Chondrocyte (in vitro differentiated cells): ENCODE data around the gene DBNDD1. TPM values are rescaled to one million over a fixed set of nuclear protein-coding genes. Genes with fewer than 3 reads are reported as not detected.

ENCODE experiments used
- DNase-seq: peaks from one replicate; pipeline ENCODE4 v3.0.0; 2021; ENCODE audit warnings: mixed read lengths, low spot score
- H3K27ac Mint-ChIP-seq: one replicate; pipeline ENCODE4 v1.8.0; 2021; ENCODE audit warnings: mild to moderate bottlenecking, moderate library complexity, mixed read lengths; ENCODE audit not compliant: unreplicated experiment
- H3K27me3 Mint-ChIP-seq: 2 replicates; pipeline ENCODE4 v1.8.0; 2021; ENCODE audit warnings: low read depth, mixed read lengths
- H3K36me3 Mint-ChIP-seq: 2 replicates; pipeline ENCODE4 v1.8.0; 2021; ENCODE audit warnings: low read depth, mixed read lengths
- H3K4me1 Mint-ChIP-seq: 2 replicates; pipeline ENCODE4 v1.8.0; 2021; ENCODE audit warnings: low read depth, mild to moderate bottlenecking, mixed read lengths
- H3K4me3 Mint-ChIP-seq: one replicate; pipeline ENCODE4 v1.8.0; 2021; ENCODE audit warnings: mild to moderate bottlenecking, moderate library complexity, mixed read lengths; ENCODE audit not compliant: unreplicated experiment
- H3K9me3 Mint-ChIP-seq: 2 replicates; pipeline ENCODE4 v1.8.0; 2021; ENCODE audit warnings: low read depth, mixed read lengths
- CTCF ChIP-seq: fragments of 200-600 bp; sonication (generic); IDR thresholded peaks from 2 replicates; pipeline ENCODE4 v1.5.0; 2021; ENCODE audit warnings: antibody characterized with exemption, mild to moderate bottlenecking, moderate library complexity
- total RNA-seq: library from RNA; stranded (reverse); gene quantifications from 3 replicates; pipeline ENCODE4 v1.2.1, GENCODE V29; 2021

The DBNDD1 gene
- total RNA-seq, 1 donor from 2014 or later, result 3.7 TPM

DNA sequence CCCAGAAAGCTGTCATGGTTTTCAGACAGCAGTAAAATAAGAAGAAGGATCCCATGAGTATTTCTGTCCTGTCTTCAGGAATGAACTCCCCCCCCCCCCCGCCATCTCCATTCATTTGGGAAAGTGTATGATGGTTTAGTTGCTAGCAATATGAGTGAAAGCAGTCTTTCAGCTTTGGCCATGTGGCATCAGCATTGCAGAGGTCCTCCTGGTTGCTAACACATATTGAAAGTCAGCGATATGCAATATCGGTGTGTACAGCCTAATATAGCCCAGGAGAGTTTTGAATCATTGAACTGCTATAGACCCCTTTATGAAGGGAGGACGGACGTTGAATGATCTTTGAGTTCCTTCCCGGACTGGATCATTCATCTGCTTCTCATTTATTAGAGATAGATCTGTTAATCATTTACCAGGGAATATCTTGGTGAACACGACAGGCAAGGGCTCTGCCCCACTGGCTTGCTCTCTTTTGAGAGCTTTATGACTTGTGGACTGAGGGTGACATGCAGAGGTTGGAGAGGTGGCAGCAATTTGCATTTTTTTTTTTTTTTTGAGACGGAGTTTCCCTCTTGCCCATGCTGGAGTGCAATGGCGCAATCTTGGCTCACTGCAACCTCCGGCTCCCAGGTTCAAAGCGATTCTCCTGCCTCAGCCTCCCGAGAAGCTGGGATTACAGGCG, 45.5 kb downstream of the DBNDD1 start:
- peaks cover 28% of the 10 kb centered on the region for H3K4me1 Mint-ChIP-seq
- no peak overlapping the region for H3K27ac Mint-ChIP-seq
- no peaks in the 10 kb centered on the region for H3K9me3 Mint-ChIP-seq
- TF ChIP-seq CTCF, result no peak
- H3K36me3 Mint-ChIP-seq, result peaks cover 4% of the 10 kb centered on the region
- DNase-seq, result no peak
- no peaks in the 10 kb centered on the region for H3K27me3 Mint-ChIP-seq
- H3K4me3 Mint-ChIP-seq, result peak overlapping the region; percentile 98

DNA sequence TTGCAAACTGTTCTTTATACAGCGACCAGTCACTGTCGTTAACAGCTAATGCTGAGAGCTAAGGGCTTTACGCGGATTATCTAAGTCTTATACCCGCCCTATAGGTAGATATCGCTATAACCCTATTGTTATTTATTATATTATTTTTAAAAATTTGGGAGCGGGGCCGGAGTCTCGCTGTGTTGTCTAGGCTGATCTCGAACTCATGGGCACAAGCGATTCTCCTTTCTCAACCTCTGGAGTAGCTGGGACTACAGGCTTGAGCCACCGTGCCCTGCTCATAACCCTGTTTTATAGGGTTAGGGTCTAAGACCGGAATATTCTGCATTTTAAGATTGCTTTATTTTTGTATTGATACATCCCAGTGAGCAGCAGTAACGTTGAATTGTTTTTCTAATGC, 46.0 kb downstream of the DBNDD1 start:
- Mint-ChIP-seq H3K27me3 (no peaks in the 10 kb centered on the region), H3K9me3 (no peaks in the 10 kb centered on the region), H3K27ac (peak overlapping the region; percentile 99), H3K4me3 (peak overlapping the region; percentile 98), H3K4me1 (peaks cover 28% of the 10 kb centered on the region), H3K36me3 (peaks cover 4% of the 10 kb centered on the region)
- DNase-seq, result no peak
- no peak for TF ChIP-seq CTCF

GRCh38 chr16:89972244-89973234, 46.7 kb downstream of the DBNDD1 start:
- Mint-ChIP-seq H3K27ac (peak overlapping the region; percentile 99), H3K9me3 (no peaks in the 10 kb centered on the region), H3K36me3 (peaks cover 4% of the 10 kb centered on the region), H3K4me1 (peaks cover 28% of the 10 kb centered on the region), H3K27me3 (no peaks in the 10 kb centered on the region), H3K4me3 (peak overlapping the region; percentile 98)
- TF ChIP-seq CTCF, result peak; percentile 29
- DNase-seq, result peak; percentile 96

DNA sequence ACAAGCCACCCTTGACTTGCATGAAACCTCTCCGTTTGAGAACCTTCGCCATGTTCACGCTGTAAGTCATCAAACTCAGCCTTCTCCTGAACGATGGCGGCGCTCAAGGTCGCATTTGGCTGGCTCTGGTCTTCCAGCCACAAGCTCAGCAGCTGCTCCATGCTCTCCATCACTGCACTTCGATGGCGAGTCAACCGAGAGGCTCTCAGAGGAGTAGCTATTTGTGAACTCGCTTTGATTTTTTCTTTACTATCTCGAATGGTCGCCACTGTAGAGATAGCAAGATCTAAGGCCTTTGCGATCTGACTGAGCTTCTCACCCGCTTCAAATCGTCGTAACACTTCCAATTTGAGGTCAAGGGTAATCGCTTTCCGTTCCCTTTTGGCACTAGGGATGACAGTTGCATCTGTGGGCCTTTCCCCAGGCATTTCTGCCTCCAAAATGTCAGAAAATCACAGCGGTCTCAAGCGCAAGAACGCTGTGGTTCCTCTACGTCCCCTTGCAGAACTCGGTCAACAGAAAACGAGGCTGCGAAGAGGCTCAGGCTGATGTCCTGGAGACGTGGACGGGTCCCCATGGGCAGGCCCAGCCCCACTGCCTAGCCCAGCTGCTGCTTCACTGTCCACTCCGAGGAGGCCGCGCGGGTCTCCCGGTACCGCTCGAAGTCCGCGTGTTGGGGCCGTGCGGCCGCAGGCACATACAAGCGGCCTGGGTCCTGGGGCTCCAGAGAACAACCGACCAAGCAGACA, 47.6 kb downstream of the DBNDD1 start:
- Mint-ChIP-seq H3K36me3 (peaks cover 4% of the 10 kb centered on the region), H3K4me1 (peaks cover 28% of the 10 kb centered on the region), H3K9me3 (no peaks in the 10 kb centered on the region), H3K27ac (peak overlapping the region; percentile 99), H3K27me3 (no peaks in the 10 kb centered on the region), H3K4me3 (peak overlapping the region; percentile 98)
- TF ChIP-seq CTCF, result no peak
- DNase-seq, result no peak
